Smooth muscle cell (in vitro differentiated cells): ENCODE data around the gene APBB2. TPM values are rescaled to one million over a fixed set of nuclear protein-coding genes. Genes with fewer than 3 reads are reported as not detected.
"Not testable (repeated sequence)": the region's sequence is repeated elsewhere in the genome, so short reads cannot be mapped to it uniquely, and the experiment has no call there.

ENCODE experiments used
- DNase-seq: peaks from one replicate; lab custom pipeline; 2025; ENCODE audit not compliant: unreplicated experiment; lab: John Stamatoyannopoulos, UW
- H2AFZ ChIP-seq: fragments of 200-600 bp; sonication (generic); 2 replicates; pipeline ENCODE4 v1.6.0; 2016; ENCODE audit warnings: antibody characterized with exemption, low read depth, mild to moderate bottlenecking
- H3F3A ChIP-seq: fragments of 200-600 bp; sonication (generic); 2 replicates; pipeline ENCODE4 v1.6.0; 2017; ENCODE audit warnings: antibody characterized with exemption, low read depth
- H3K27ac ChIP-seq: fragments of 200-600 bp; sonication (generic); 2 replicates; pipeline ENCODE4 v1.5.1; 2016; ENCODE audit warnings: low read depth, mild to moderate bottlenecking
- H3K27me3 ChIP-seq: fragments of 200-600 bp; sonication (generic); 2 replicates; pipeline ENCODE4 v1.6.1; 2016; ENCODE audit warnings: low read depth, mild to moderate bottlenecking
- H3K36me3 ChIP-seq: fragments of 200-600 bp; sonication (generic); 2 replicates; pipeline ENCODE4 v1.5.1; 2016; ENCODE audit warnings: low read depth
- H3K4me1 ChIP-seq: fragments of 200-600 bp; sonication (generic); 2 replicates; pipeline ENCODE4 v1.5.1; 2016; ENCODE audit warnings: low read depth
- H3K4me2 ChIP-seq: fragments of 200-600 bp; sonication (generic); 2 replicates; pipeline ENCODE4 v1.6.0; 2016; ENCODE audit warnings: mild to moderate bottlenecking
- H3K4me3 ChIP-seq: fragments of 200-600 bp; sonication (generic); 2 replicates; pipeline ENCODE4 v1.5.1; 2016; ENCODE audit warnings: mild to moderate bottlenecking
- H3K79me2 ChIP-seq: fragments of 200-600 bp; sonication (generic); 2 replicates; pipeline ENCODE4 v1.6.0; 2016; ENCODE audit warnings: low read depth, mild to moderate bottlenecking
- H3K9ac ChIP-seq: fragments of 200-600 bp; sonication (generic); 2 replicates; pipeline ENCODE4 v1.6.0; 2016; ENCODE audit warnings: low read depth
- H3K9me3 ChIP-seq: fragments of 200-600 bp; sonication (generic); replicated peaks from 2 replicates; pipeline ENCODE4 v1.5.1; 2016; ENCODE audit warnings: low read depth
- H4K20me1 ChIP-seq: fragments of 200-600 bp; sonication (generic); 2 replicates; pipeline ENCODE4 v1.6.0; 2016; ENCODE audit warnings: low read depth
- CTCF ChIP-seq: fragments of 200-600 bp; sonication (generic); IDR thresholded peaks from 2 replicates; pipeline ENCODE4 v1.5.1; 2017; ENCODE audit warnings: borderline replicate concordance, mild to moderate bottlenecking, antibody characterized with exemption; ENCODE audit not compliant: insufficient read depth, poor library complexity, severe bottlenecking
- WGBS: methylation state at CpG from one replicate; pipeline ENCODE4 v1.1.7; 2016; ENCODE audit warnings: low lambda C conversion rate; 5-methylcytosine and 5-hydroxymethylcytosine counted together
- polyA plus RNA-seq: library from polyadenylated mRNA; unstranded; fragments of >200 nt; fragmentation: Nextera tagmentation; extraction: Ambion mirVana; gene quantifications from 2 replicates; pipeline ENCODE4 v1.2.1, GENCODE V29; 2016
- total RNA-seq: library from RNA; depleted of rRNA; stranded (reverse); fragments of >200 nt; gene quantifications from 2 replicates; pipeline ENCODE4 v1.2.3, GENCODE V29; 2014

Gene APBB2
- total and polyA plus RNA-seq, 2 experiments from 2014 or later = 22.1 to 60.9 TPM

- Histone ChIP-seq H3K36me3 (no peaks in the 10 kb centered on the region), H3K27me3 (no peaks in the 10 kb centered on the region), H4K20me1 (no peaks in the 10 kb centered on the region), H3K9me3 (no peaks in the 10 kb centered on the region), H3K27ac (no peak overlapping the region), H3K4me2 (no peak overlapping the region), H3F3A (no peaks in the 10 kb centered on the region), H3K4me1 (no peaks in the 10 kb centered on the region), H3K79me2 (no peaks in the 10 kb centered on the region), H3K9ac (no peak overlapping the region), H3K4me3 (no peak overlapping the region), H2AFZ (no peak overlapping the region)
- no peak for DNase-seq
- 97% methylated on average over 19 of the region's 19 CpGs for WGBS
- no peak for TF ChIP-seq CTCF
Observed at GRCh38 chr4:40923316-40924095, 290.8 kb downstream of the APBB2 start.

GRCh38 chr4:40919976-40920375, 294.4 kb downstream of the APBB2 start:
- WGBS = 93% methylated on average over 6 of the region's 6 CpGs
- H2AFZ ChIP-seq, H3K4me3 ChIP-seq, H3K9me3 ChIP-seq, H3K79me2 ChIP-seq, DNase-seq, H3K4me2 ChIP-seq, H3K9ac ChIP-seq, H3K27ac ChIP-seq, H4K20me1 ChIP-seq, H3K27me3 ChIP-seq, H3K36me3 ChIP-seq: not testable (repeated sequence)
- Histone ChIP-seq H3F3A (peaks cover 15% of the 10 kb centered on the region), H3K4me1 (peaks cover 13% of the 10 kb centered on the region)

GRCh38 chr4:40918330-40918729, 296.0 kb downstream of the APBB2 start:
- Histone ChIP-seq H3K9ac (no peak overlapping the region), H3K4me1 (peaks cover 13% of the 10 kb centered on the region), H3K36me3 (no peaks in the 10 kb centered on the region), H3K79me2 (no peaks in the 10 kb centered on the region), H3F3A (peaks cover 20% of the 10 kb centered on the region), H3K27me3 (no peaks in the 10 kb centered on the region), H3K27ac (peak overlapping the region; percentile 52), H4K20me1 (no peaks in the 10 kb centered on the region), H3K4me3 (no peak overlapping the region), H3K4me2 (peak overlapping the region; percentile 38), H3K9me3 (no peaks in the 10 kb centered on the region), H2AFZ (no peak overlapping the region)
- DNase-seq = peak; percentile 26
- no peak for TF ChIP-seq CTCF
- WGBS = 10% methylated on average over 2 of the region's 4 CpGs

- no peaks in the 10 kb centered on the region for H3K36me3 ChIP-seq
- H3K27ac ChIP-seq = peak overlapping the region; percentile 86
- 66% methylated on average over 5 of the region's 5 CpGs for WGBS
- H3K9me3 ChIP-seq = no peaks in the 10 kb centered on the region
- no peaks in the 10 kb centered on the region for H3K79me2 ChIP-seq
- peaks cover 13% of the 10 kb centered on the region for H3K4me1 ChIP-seq
- H3K27me3 ChIP-seq = no peaks in the 10 kb centered on the region
- H2AFZ ChIP-seq = no peak overlapping the region
- DNase-seq = no peak
- no peak overlapping the region for H3K4me3 ChIP-seq
- peaks cover 20% of the 10 kb centered on the region for H3F3A ChIP-seq
- H3K4me2 ChIP-seq = peak overlapping the region; percentile 41
- peak; percentile 21 for TF ChIP-seq CTCF
- H3K9ac ChIP-seq = no peak overlapping the region
- H4K20me1 ChIP-seq = no peaks in the 10 kb centered on the region
Observed at GRCh38 chr4:40916880-40917279, 297.5 kb downstream of the APBB2 start.
